ENCODE measurements around the gene CLDN9.

CLDN9 gene

GRCh38 chr16:3058139-3059030, 45.7 kb downstream of the CLDN9 start:
- Mint-ChIP-seq H3K4me1 (peaks cover 30% of the 10 kb centered on the region), H3K27me3 (no peaks in the 10 kb centered on the region), H3K27ac (peak overlapping the region; percentile 85), H3K9me3 (no peaks in the 10 kb centered on the region), H3K36me3 (peaks cover 9% of the 10 kb centered on the region), H3K4me3 (peak overlapping the region; percentile 86)
- ATAC-seq, result peak; percentile 65

- no peaks in the 10 kb centered on the region for H3K9me3 Mint-ChIP-seq
- peaks cover under 1% of the 10 kb centered on the region for H3K36me3 Mint-ChIP-seq
- ATAC-seq, result peak; percentile 94
- H3K27me3 Mint-ChIP-seq, result no peaks in the 10 kb centered on the region
- peak overlapping the region; percentile 85 for H3K27ac Mint-ChIP-seq
- H3K4me3 Mint-ChIP-seq, result peak overlapping the region; percentile 86
- peaks cover 22% of the 10 kb centered on the region for H3K4me1 Mint-ChIP-seq
Measured at GRCh38 chr16:3059041-3059722, 46.5 kb downstream of the CLDN9 start.

- Mint-ChIP-seq H3K4me1 (peaks cover 19% of the 10 kb centered on the region), H3K27ac (peak overlapping the region; percentile 85), H3K4me3 (peak overlapping the region; percentile 86), H3K9me3 (no peaks in the 10 kb centered on the region), H3K27me3 (no peaks in the 10 kb centered on the region), H3K36me3 (no peaks in the 10 kb centered on the region)
- no peak for ATAC-seq
Measured at GRCh38 chr16:3059723-3060242, 47.1 kb downstream of the CLDN9 start.

GRCh38 chr16:3060339-3061127, 47.8 kb downstream of the CLDN9 start:
- peaks cover 18% of the 10 kb centered on the region for H3K4me1 Mint-ChIP-seq
- ATAC-seq, result no peak
- peak overlapping the region; percentile 85 for H3K27ac Mint-ChIP-seq
- H3K9me3 Mint-ChIP-seq, result no peaks in the 10 kb centered on the region
- H3K36me3 Mint-ChIP-seq, result no peaks in the 10 kb centered on the region
- peaks cover 5% of the 10 kb centered on the region for H3K27me3 Mint-ChIP-seq
- no peak overlapping the region for H3K4me3 Mint-ChIP-seq

GRCh38 chr16:3062553-3062952, 49.8 kb downstream of the CLDN9 start:
- Mint-ChIP-seq H3K36me3 (no peaks in the 10 kb centered on the region), H3K9me3 (no peaks in the 10 kb centered on the region), H3K4me1 (peaks cover 23% of the 10 kb centered on the region), H3K4me3 (no peak overlapping the region), H3K27ac (no peak overlapping the region), H3K27me3 (peaks cover 8% of the 10 kb centered on the region)
- no peak for ATAC-seq

GRCh38 chr16:3063625-3064386, 51.1 kb downstream of the CLDN9 start:
- ATAC-seq, result no peak
- Mint-ChIP-seq H3K9me3 (no peaks in the 10 kb centered on the region), H3K36me3 (no peaks in the 10 kb centered on the region), H3K27ac (no peak overlapping the region), H3K4me1 (peaks cover 24% of the 10 kb centered on the region), H3K4me3 (no peak overlapping the region), H3K27me3 (peaks cover 8% of the 10 kb centered on the region)

Measured in stimulated activated memory B cell treated with anti-CD40 and anti-IgM and Interleukin-4, amounts not matched to agents 10 μg/mL and 1 μg/mL and 100 μg/mL, for 72 hours (primary cell).